ENCODE results near the gene NR1D1. TPM values are rescaled to one million over a fixed set of nuclear protein-coding genes. Genes with fewer than 3 reads are reported as not detected.

Gene NR1D1
- total RNA-seq, 4 donors from 2014 or later = 2.0 to 92.1 (median 4.7) TPM

GRCh38 chr17:40113907-40114245, 13.5 kb upstream of the NR1D1 start:
- no peak for DNase-seq
- Histone ChIP-seq H3K27me3 (no peaks in the 10 kb centered on the region), H3K4me3 (peak overlapping the region; percentile 38 to 41), H3K9me3 (no peaks in the 10 kb centered on the region), H3K4me1 (peaks cover 21 to 32% of the 10 kb centered on the region in 2 donors), H3K36me3 (no peaks in the 10 kb centered on the region), H3K27ac (peak overlapping the region; percentile 90 to 99)
- intact Hi-C loops (cut with DNase I; ENCODE audit: low total_unique reads) = loop anchor here (5.0 kb wide), 1 partner anchor 52 kb away; the partner anchor contains the start of gene THRA
- no peak for TF ChIP-seq CTCF (IDR thresholded peaks at IDR 0.05)
- no peak for TF ChIP-seq POLR2A (IDR thresholded peaks at IDR 0.05)

GRCh38 chr17:40113110-40113906, 12.9 kb upstream of the NR1D1 start:
- DNase-seq = peak; percentile 96 to 97
- Histone ChIP-seq H3K4me3 (peak overlapping the region; percentile 38 to 41), H3K27ac (peak overlapping the region; percentile 90 to 99), H3K36me3 (no peaks in the 10 kb centered on the region), H3K9me3 (no peaks in the 10 kb centered on the region), H3K4me1 (peaks cover 26 to 36% of the 10 kb centered on the region in 2 donors), H3K27me3 (no peaks in the 10 kb centered on the region)
- intact Hi-C loops (cut with DNase I; ENCODE audit: low total_unique reads) = loop anchor here (5.0 kb wide), 1 partner anchor 51 kb away; the partner anchor contains the start of gene THRA
- TF ChIP-seq CTCF (IDR thresholded peaks at IDR 0.05) = peak; percentile 83 to 97 (median 95)
- peak in 1 of 2 donors; percentile 51 for TF ChIP-seq POLR2A (IDR thresholded peaks at IDR 0.05)

GRCh38 chr17:40112718-40113109, 12.3 kb upstream of the NR1D1 start:
- H3K4me3 ChIP-seq = peak overlapping the region in 1 of 2 donors; percentile 41
- peaks cover 29 to 40% of the 10 kb centered on the region in 2 donors for H3K4me1 ChIP-seq
- H3K27ac ChIP-seq = peak overlapping the region; percentile 90 to 99
- no peaks in the 10 kb centered on the region for H3K9me3 ChIP-seq
- intact Hi-C loops (cut with DNase I; ENCODE audit: low total_unique reads) = loop anchor here (5.0 kb wide), 1 partner anchor 50 kb away; the partner anchor contains the start of gene THRA
- H3K27me3 ChIP-seq = no peaks in the 10 kb centered on the region
- TF ChIP-seq CTCF (IDR thresholded peaks at IDR 0.05) = no peak
- TF ChIP-seq POLR2A (IDR thresholded peaks at IDR 0.05) = no peak
- H3K36me3 ChIP-seq = no peaks in the 10 kb centered on the region
- DNase-seq = peak; percentile 71 to 75

GRCh38 chr17:40112191-40112711, 11.9 kb upstream of the NR1D1 start:
- Histone ChIP-seq H3K27me3 (no peaks in the 10 kb centered on the region), H3K27ac (peak overlapping the region; percentile 90 to 99), H3K36me3 (no peaks in the 10 kb centered on the region), H3K4me1 (peaks cover 33 to 44% of the 10 kb centered on the region in 2 donors), H3K4me3 (no peak overlapping the region), H3K9me3 (no peaks in the 10 kb centered on the region)
- TF ChIP-seq CTCF (IDR thresholded peaks at IDR 0.05) = no peak
- TF ChIP-seq POLR2A (IDR thresholded peaks at IDR 0.05) = no peak
- no peak for DNase-seq
- intact Hi-C loops (cut with DNase I; ENCODE audit: low total_unique reads) = loop anchor here (5.0 kb wide), 1 partner anchor 50 kb away; the partner anchor contains the start of gene THRA
